ENCODE measurements around the gene AFDN.

GRCh38 chr6:167845856-167846255 lies 19.1 kb downstream of the AFDN start:
- TF ChIP-seq CTCF (conservative IDR thresholded peaks at IDR 0.05) (no peak), EZH2 (IDR thresholded peaks at IDR 0.05; ENCODE audit: low read depth) (no peak)

All from PC-9 (cell line).